Measurements from ENCODE around the gene POMT1.

- TF ChIP-seq CTCF (IDR thresholded peaks at IDR 0.05; ENCODE audit: low read length) (no peak), EZH2 (optimal IDR thresholded peaks at IDR 0.05; ENCODE audit: low read depth, low read length) (no peak)
Measured at GRCh38 chr9:131523451-131524435, 21.0 kb downstream of the POMT1 start.
